ENCODE measurements around the gene TCF12.

The TCF12 gene

GRCh38 chr15:57297163-57297593 lies 378.7 kb downstream of the TCF12 start:
- Histone ChIP-seq H3K27ac (replicated peaks) (peak overlapping the region; percentile 22), H3K4me3 (replicated peaks; ENCODE audit: insufficient read depth, low read length) (no peak overlapping the region), H3K27me3 (ENCODE audit: insufficient read depth, poor library complexity, severe bottlenecking) (no peaks in the 10 kb centered on the region)
- no peak for DNase-seq (ENCODE audit: low read depth in 1 of 2, low spot score in 1 of 2)
- TF ChIP-seq REST (IDR thresholded peaks at IDR 0.05; ENCODE audit: insufficient replicate concordance, low read depth) (no peak), POLR2AphosphoS5 (IDR thresholded peaks at IDR 0.05; ENCODE audit: low read depth) (no peak), SPI1 (IDR thresholded peaks at IDR 0.05; ENCODE audit: borderline replicate concordance, low read depth) (no peak), CTCF (IDR thresholded peaks at IDR 0.05; ENCODE audit: insufficient read depth, low read length) (no peak), GABPA (IDR thresholded peaks at IDR 0.05; ENCODE audit: low read depth) (no peak)

- TF ChIP-seq CTCF (IDR thresholded peaks at IDR 0.05; ENCODE audit: insufficient read depth, low read length) = no peak
- no peak for TF ChIP-seq SPI1 (IDR thresholded peaks at IDR 0.05; ENCODE audit: borderline replicate concordance, low read depth)
- no peak for TF ChIP-seq REST (IDR thresholded peaks at IDR 0.05; ENCODE audit: insufficient replicate concordance, low read depth)
- peak overlapping the region; percentile 22 for H3K27ac ChIP-seq (replicated peaks)
- no peak for DNase-seq (ENCODE audit: low read depth in 1 of 2, low spot score in 1 of 2)
- no peak overlapping the region for H3K4me3 ChIP-seq (replicated peaks; ENCODE audit: insufficient read depth, low read length)
- H3K27me3 ChIP-seq (ENCODE audit: insufficient read depth, poor library complexity, severe bottlenecking) = no peaks in the 10 kb centered on the region
Observed at GRCh38 chr15:57297630-57298029, 379.2 kb downstream of the TCF12 start.

- Histone ChIP-seq H3K27me3 (ENCODE audit: insufficient read depth, poor library complexity, severe bottlenecking) (no peaks in the 10 kb centered on the region), H3K27ac (replicated peaks) (peak overlapping the region; percentile 91), H3K4me3 (replicated peaks; ENCODE audit: insufficient read depth, low read length) (no peak overlapping the region)
- no peak for TF ChIP-seq SPI1 (IDR thresholded peaks at IDR 0.05; ENCODE audit: borderline replicate concordance, low read depth)
- DNase-seq (ENCODE audit: low read depth in 1 of 2, low spot score in 1 of 2) = no peak
Observed at GRCh38 chr15:57298204-57298603, 379.8 kb downstream of the TCF12 start.

GRCh38 chr15:57298843-57299550 lies 380.6 kb downstream of the TCF12 start:
- H3K4me3 ChIP-seq (replicated peaks; ENCODE audit: insufficient read depth, low read length) = peak overlapping the region; percentile 76
- DNase-seq (ENCODE audit: low read depth in 1 of 2, low spot score in 1 of 2) = peak in 1 of 2 experiments; percentile 51
- H3K27ac ChIP-seq (replicated peaks) = peak overlapping the region; percentile 91
- TF ChIP-seq GABPA (IDR thresholded peaks at IDR 0.05; ENCODE audit: low read depth) (no peak), CTCF (IDR thresholded peaks at IDR 0.05; ENCODE audit: insufficient read depth, low read length) (no peak), POLR2AphosphoS5 (IDR thresholded peaks at IDR 0.05; ENCODE audit: low read depth) (no peak), SPI1 (IDR thresholded peaks at IDR 0.05; ENCODE audit: borderline replicate concordance, low read depth) (no peak), REST (IDR thresholded peaks at IDR 0.05; ENCODE audit: insufficient replicate concordance, low read depth) (no peak)
- H3K27me3 ChIP-seq (ENCODE audit: insufficient read depth, poor library complexity, severe bottlenecking) = no peaks in the 10 kb centered on the region

Measured in HL-60 (cell line).